BE2C (cell line): ENCODE data around the gene DIS3L.
"Not testable (repeated sequence)": the region's sequence is repeated elsewhere in the genome, so short reads cannot be mapped to it uniquely, and the experiment has no call there.

Experiments
- DNase-seq: peaks from one replicate; pipeline ENCODE4 v3.0.0-alpha.2; 2020
- H3K27me3 ChIP-seq: fragments of 250-450 bp; sonication (Bioruptor Pico); 2 replicates; pipeline ENCODE4 v1.5.1; 2020; ENCODE audit warnings: mild to moderate bottlenecking
- H3K36me3 ChIP-seq: fragments of 250-450 bp; sonication (Bioruptor Pico); 2 replicates; pipeline ENCODE4 v1.5.1; 2020; ENCODE audit warnings: mild to moderate bottlenecking
- H3K4me1 ChIP-seq: fragments of 250-450 bp; sonication (Bioruptor Pico); 2 replicates; pipeline ENCODE4 v1.5.1; 2020
- H3K4me3 ChIP-seq: 2 replicates; pipeline ENCODE4 v1.5.1; 2011; ENCODE audit warnings: low read depth, low read length
- H3K9me3 ChIP-seq: fragments of 250-450 bp; sonication (Bioruptor Pico); 2 replicates; pipeline ENCODE4 v1.5.1; 2020
- CTCF ChIP-seq: IDR thresholded peaks from 2 replicates; pipeline ENCODE4 v1.5.1; 2012; ENCODE audit warnings: mild to moderate bottlenecking, low read depth, low read length

Gene DIS3L

DNA sequence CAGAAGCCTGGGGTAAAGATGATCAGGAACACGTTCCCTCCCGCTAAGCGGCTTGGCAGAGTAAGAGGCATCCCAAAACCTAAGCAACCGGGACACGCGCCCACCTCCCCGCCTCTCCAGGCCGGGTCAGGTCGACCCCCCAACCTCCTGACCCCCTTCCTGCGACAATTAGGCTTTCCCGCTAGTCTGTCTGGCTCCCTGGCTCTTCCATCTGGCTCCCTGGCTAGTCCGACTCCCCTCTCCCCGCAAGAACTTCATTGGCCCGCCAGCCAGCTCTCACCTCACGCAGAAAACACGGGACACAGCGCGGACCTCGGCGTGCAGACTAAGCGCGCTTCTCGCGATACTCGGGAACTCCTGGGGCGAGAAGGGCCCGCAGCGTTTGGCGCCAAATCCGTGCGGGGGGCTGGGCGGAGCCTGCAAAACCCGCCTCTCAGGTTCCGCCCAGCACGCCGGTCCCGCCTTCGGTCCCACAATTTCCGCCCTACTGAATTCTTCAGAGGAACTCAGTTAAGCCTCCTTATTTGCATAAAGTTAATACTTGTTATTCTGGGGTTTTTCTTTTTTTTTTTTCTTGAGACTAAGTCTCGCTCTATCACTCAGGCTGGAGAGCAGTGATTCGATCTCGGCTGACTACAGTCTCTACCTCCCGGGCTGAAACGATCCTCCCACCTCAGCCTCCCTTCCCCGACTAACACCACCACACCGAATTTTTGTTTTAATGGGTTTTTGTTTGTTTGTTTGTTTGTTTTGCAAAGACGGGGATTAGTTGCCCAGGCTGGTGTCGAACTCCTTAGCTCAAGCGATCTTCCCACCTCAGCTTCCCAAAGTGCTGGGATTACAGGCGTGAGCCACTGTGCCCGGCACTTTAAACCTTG lies 63.2 kb downstream of the DIS3L start, which contains the start of gene TIPIN:
Gene TIPIN, minus strand, starts transcription at position 327 of the 878 bp plus-strand sequence. CDS start 3,738 bp downstream, outside the sequence.
- Histone ChIP-seq H3K4me1 (no peaks in the 10 kb centered on the region), H3K9me3 (no peaks in the 10 kb centered on the region), H3K36me3 (peaks cover 14% of the 10 kb centered on the region), H3K4me3 (peak within 1 kb of the TSS; percentile 94), H3K27me3 (no peaks in the 10 kb centered on the region)
- peak; percentile 98 for DNase-seq
- no peak for TF ChIP-seq CTCF

- Histone ChIP-seq H3K4me3 (no peak overlapping the region), H3K36me3 (no peaks in the 10 kb centered on the region), H3K4me1 (no peaks in the 10 kb centered on the region), H3K27me3 (no peaks in the 10 kb centered on the region), H3K9me3 (no peaks in the 10 kb centered on the region)
- DNase-seq, result no peak
- no peak for TF ChIP-seq CTCF
Measured at GRCh38 chr15:66359740-66360139, 66.4 kb downstream of the DIS3L start.

GRCh38 chr15:66361745-66362460 lies 68.5 kb downstream of the DIS3L start:
- H3K9me3 ChIP-seq, H3K36me3 ChIP-seq, H3K4me1 ChIP-seq, DNase-seq, H3K4me3 ChIP-seq, H3K27me3 ChIP-seq: not testable (repeated sequence)

- no peaks in the 10 kb centered on the region for H3K36me3 ChIP-seq
- no peaks in the 10 kb centered on the region for H3K4me1 ChIP-seq
- TF ChIP-seq CTCF, result no peak
- no peak overlapping the region for H3K4me3 ChIP-seq
- no peaks in the 10 kb centered on the region for H3K9me3 ChIP-seq
- no peaks in the 10 kb centered on the region for H3K27me3 ChIP-seq
- DNase-seq, result no peak
Measured at GRCh38 chr15:66362776-66363175, 69.4 kb downstream of the DIS3L start.

GRCh38 chr15:66364944-66365528 lies 71.7 kb downstream of the DIS3L start:
- TF ChIP-seq CTCF, result no peak
- Histone ChIP-seq H3K9me3 (no peaks in the 10 kb centered on the region), H3K27me3 (no peaks in the 10 kb centered on the region), H3K4me3 (no peak overlapping the region), H3K36me3 (no peaks in the 10 kb centered on the region), H3K4me1 (no peaks in the 10 kb centered on the region)
- no peak for DNase-seq

DNA sequence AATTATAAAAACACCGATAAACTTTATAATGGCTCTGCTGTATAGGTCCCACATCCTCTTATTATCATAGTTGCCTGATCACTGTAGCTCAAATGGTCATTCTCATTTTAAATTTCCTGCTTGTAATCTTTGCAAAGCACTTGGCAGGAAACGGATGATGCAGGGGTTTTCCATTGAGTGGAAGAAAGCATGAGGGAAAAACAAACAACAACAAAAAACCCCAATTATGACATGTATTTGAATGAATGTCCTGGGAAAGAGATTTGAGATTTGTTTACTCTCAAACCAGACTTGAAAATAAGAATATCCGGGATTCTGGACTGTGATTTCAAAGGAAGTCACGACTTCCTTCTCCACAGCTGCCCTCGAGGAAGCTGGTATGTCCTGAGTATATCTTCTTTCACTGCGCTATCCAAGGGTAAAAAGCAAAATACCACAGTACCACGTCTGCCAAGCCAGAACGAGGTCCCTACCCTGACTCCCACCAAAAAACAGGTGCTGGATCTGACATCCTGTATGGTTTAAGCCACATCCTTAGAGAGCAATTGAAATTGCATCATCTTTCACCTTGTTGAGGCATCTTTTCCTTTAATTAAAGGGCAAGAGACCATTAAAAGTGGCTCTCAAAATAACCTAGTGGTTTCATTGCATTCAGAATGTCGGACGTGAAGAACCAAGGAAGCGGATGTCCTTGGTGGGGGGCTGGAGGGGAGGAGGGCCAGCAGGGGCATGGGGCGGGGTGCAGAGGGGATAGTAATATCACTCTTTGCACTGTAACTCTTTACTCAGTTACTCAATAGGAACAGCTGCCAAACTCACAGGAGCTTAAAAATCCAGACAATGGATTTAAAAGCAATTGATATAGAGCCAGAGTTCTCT lies 76.6 kb downstream of the DIS3L start:
- no peak for DNase-seq
- TF ChIP-seq CTCF, result no peak
- no peak overlapping the region for H3K4me3 ChIP-seq
- no peaks in the 10 kb centered on the region for H3K36me3 ChIP-seq
- H3K9me3 ChIP-seq, result no peaks in the 10 kb centered on the region
- no peaks in the 10 kb centered on the region for H3K4me1 ChIP-seq
- H3K27me3 ChIP-seq, result no peaks in the 10 kb centered on the region
